Cardiac atrium fibroblast (primary cell): Measurements from ENCODE around the gene MT1H. TPM values are rescaled to one million over a fixed set of nuclear protein-coding genes. Genes with fewer than 3 reads are reported as not detected.

ENCODE experiments used
- total RNA-seq: library from RNA; depleted of rRNA; stranded (reverse); fragments of >200 nt; gene quantifications from 2 replicates; pipeline ENCODE4 v1.2.3, GENCODE V29; 2015

The MT1H gene
- total RNA-seq, result not detected in 2 replicates

DNA sequence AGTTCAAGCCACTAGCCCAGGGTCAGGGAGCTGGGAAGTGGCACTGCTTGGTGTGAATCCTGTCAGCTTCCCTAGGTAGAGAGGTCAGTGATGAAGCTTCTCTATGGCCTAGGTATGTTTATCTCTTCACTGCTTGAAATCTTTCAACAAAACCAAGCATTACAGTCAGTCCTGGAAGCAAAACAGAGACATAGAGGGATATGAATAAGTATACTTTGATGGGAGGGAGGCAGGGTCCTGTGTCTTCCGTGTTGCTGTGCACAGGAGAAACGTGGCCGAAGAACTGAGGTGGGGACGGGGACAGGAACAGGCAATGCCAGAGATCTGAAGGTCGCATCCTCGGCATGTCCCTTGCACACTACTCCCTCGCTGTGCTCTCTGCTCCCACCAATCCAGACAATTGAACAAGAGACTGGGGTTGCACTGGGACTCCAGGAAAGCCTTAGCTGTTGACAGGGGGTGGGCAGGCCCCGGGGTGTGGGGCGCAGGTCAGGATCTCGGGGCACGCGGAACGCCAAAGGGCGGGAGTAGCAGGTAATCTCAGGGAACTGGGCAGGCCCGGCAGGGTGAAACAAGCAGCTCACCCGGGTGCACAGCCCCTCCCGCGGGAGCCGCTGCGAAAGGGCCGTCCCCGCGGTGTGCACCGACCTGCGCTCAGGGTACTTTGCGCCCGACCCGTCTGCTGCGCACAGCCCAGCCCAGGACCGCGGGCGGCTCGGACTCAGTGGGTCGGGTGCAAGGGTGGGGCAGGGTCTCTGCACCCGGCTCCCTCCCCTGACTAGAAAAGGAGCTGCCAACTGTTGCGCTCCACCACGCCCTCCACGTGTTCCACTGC is at the start of gene MT1H:
Gene MT1H (plus strand): TSS at position 810 of the 835 bp plus-strand sequence. CDS start 71 bp downstream, outside the sequence.

DNA sequence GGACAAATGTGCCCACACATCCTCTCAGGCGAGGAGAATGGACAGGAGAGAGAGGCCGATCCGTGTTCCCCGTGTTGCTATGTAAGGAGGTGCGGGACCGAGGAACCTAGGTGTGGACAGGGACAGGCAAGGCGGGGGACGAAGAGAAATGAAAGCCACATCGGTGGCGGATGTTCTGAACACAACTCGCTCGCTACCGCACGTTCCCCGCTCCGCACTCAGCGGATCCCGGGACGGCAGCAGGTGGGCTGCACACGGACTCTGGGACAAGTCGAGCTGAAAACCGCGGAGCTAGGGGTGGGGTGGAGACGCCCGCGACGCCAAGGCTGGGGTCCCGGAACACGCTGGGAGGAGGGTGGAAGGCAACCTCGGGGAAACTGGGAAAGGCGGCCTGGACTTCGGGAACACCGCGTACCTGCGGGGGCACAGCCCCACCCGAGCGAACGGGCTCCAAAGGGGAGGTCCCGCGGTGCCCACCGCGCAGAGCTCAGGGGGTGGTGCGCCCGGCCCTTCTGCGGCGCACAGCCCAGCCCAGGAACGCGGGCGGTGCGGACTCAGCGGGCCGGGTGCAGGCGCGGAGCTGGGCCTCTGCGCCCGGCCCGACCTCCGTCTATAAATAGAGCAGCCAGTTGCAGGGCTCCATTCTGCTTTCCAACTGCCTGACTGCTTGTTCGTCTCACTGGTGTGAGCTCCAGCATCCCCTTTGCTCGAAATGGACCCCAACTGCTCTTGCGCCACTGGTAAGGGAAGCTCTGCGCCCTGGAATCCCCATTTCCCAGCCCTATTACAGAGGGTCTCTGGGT is 44.3 kb upstream of the MT1H start, which contains the start of gene MT1E:
Gene MT1E (plus strand): TSS at position 642 of the 803 bp plus-strand sequence. CDS start 71 bp downstream, at position 713.

DNA sequence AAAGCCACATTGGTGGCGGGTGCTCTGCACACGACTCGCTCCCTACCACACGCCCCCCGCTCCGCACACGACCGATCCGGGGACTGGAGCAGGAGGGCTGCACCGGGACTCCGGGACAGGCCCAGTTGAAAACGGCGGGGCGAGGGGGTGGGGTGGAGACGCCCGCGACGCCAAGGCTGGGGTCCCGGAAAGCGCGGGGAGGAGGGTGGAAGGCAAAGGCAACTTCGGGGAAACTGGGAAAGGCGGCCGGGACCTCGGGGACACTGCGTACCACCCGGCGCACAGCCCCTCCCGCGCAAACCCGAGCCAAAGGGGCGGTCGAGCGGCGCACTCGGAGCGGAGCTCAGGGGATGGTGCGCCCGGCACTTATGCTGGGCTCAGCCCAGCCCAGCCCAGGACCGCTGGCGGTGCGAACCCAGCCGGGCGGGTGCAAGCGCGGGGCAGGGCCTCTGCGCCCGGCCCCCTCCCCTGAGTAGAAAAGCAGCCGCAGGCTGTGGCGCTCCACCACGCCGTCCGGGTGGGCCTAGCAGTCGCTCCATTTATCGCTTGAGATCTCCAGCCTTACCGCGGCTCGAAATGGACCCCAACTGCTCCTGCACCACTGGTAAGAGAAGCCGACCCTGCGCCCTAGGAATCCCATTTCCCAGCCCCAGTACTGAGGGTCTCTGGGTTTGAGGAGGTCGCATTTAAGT is 37.3 kb upstream of the MT1H start, which contains the start of gene MT1M:
Gene MT1M (plus strand): TSS at position 504 of the 692 bp plus-strand sequence. CDS start 73 bp downstream, at position 577.

DNA sequence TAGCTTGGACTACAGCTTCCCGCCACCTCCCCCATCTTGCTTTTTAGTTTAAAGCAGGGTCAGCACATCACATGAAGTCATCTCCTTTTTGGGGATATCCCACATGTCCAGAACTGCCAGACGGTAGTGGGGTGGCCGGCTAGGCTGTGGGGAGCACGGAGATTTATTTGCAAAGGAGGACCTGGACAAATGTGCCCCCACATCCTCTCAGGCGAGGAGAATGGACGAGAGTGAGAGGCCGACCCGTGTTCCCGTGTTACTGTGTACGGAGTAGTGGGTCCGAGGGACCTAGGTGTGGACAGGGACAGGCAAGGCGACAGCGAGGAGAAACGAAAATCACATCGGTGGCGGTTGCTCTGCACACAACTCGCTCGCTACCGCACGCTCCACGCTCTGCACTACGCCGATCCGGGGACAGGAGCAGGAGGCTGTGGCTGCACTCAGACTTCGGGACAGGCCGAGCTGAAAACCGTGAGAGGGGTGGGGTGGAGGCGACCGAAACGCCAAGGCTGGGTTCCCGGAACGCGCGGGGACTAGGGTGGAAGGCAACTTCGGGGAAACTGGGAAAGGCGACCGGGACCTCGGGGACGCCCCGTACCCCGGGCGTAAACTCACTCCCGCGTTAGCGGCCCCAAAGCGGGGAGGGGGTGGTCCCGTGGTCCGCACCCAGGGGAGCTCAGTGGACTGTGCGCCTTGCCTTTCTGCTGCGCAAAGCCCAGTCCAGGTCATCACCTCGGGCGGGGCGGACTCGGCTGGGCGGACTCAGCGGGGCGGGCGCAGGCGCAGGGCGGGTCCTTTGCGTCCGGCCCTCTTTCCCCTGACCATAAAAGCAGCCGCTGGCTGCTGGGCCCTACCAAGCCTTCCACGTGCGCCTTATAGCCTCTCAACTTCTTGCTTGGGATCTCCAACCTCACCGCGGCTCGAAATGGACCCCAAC is 31.5 kb upstream of the MT1H start, which contains the start of gene MT1A:
Gene MT1A (plus strand): TSS at position 853 of the 937 bp plus-strand sequence. CDS start 73 bp downstream, at position 926.

DNA sequence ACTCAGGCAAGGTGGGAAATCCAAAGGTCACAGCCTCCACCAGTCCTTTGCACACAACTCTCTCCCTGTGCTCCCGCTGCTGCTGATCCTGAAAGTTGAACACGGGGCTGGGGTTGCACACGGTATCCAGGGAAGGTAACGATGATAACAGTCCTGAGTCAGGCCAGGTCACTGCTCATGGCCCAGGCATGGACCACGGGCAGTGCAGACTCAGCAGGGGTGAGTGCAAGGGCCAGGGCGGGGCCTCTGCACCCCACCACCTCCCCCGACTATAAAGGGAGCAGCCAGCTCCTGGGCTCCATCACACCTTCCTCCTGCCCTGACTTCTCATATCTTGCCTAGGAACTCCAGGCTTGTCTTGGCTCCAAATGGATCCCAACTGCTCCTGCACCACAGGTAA is 18.0 kb upstream of the MT1H start, which contains the start of gene MT1B:
Gene MT1B (plus strand): TSS at position 301 of the 400 bp plus-strand sequence. CDS start 68 bp downstream, at position 369.

DNA sequence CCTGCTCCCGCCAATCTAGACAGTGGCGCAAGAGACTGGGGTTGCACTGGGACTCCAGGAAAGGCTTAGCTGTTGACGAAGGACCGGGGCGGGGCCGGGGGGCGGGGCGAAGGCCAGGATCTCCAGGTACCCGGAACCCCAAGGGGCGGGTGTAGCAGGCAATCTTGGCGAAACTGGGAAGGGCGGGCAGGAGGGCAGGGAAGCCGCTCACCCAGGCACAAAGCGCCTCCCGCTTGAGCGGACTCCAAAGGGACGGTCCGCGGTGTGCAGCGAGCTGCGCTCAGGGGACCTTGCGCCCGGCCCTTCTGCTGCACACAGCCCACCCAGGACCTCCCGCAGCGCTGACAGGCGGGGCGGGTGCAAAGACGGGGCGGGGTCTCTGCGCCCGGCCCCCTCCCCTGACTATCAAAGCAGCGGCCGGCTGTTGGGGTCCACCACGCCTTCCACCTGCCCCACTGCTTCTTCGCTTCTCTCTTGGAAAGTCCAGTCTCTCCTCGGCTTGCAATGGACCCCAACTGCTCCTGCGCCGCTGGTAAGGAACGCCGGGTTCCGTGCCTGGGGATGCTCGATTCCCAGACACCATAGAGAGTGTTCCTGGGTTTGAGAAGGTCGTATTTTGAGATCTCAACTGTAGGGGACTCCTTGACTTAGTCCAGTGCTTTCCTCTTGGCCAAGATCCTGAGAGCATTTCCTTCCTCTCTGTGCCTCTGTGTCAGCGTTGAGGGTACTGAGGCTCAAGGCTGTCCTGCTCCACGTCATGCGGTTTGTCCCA is 11.9 kb upstream of the MT1H start, which contains the start of gene MT1F:
Gene MT1F (plus strand): TSS at position 405 of the 772 bp plus-strand sequence. CDS start 100 bp downstream, at position 505.

DNA sequence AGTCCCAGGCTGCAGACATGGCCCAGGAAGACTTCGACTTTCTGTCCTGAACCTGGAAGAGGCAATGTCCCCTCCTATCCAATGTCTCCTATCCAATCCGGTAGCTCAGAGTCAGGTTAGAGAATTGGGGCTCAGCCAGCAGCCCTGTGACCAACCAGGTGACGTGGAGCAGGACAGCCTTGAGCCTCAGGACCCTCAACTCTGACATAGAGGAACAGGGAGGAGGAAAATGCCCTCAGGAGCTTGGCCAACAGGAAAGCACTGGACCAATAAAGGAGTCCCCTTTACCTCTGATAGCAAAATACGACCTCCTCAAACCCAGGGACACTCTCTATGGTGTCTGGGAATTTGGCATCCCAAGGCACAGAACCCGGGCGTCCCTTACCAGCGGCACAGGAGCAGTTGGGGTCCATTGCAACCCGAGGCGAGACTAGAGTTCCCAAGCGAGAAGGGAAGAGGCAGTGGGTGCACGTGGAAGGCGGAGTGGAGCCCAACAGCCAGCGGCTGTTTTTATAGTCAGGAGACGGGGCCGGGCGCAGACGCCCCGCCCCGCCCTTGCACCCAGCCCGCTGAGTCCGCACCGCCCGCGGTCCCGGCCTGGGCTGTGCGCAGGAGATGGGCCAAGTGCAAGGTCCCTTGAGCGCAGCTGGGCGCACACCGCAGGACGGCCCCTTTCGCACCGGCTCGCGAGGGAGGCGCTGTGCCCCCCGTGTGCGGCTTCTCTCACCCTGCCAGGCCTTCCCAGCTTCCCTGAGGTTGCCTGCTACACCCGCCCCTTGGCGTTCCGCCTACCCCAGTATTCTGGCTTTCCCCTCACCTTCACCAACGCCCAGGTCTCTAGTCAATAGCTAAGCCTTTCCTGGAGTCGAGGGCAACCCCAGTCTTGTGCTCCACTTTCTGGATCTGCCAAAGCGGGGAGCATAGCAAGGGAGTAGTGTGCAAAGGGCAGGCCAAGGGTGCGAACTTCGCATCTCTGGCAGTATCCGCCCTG is 1.7 kb upstream of the MT1H start, which contains the start of gene MT1G:
Gene MT1G (minus strand): TSS at position 485 of the 991 bp plus-strand sequence. CDS start 72 bp downstream, at position 413.

DNA sequence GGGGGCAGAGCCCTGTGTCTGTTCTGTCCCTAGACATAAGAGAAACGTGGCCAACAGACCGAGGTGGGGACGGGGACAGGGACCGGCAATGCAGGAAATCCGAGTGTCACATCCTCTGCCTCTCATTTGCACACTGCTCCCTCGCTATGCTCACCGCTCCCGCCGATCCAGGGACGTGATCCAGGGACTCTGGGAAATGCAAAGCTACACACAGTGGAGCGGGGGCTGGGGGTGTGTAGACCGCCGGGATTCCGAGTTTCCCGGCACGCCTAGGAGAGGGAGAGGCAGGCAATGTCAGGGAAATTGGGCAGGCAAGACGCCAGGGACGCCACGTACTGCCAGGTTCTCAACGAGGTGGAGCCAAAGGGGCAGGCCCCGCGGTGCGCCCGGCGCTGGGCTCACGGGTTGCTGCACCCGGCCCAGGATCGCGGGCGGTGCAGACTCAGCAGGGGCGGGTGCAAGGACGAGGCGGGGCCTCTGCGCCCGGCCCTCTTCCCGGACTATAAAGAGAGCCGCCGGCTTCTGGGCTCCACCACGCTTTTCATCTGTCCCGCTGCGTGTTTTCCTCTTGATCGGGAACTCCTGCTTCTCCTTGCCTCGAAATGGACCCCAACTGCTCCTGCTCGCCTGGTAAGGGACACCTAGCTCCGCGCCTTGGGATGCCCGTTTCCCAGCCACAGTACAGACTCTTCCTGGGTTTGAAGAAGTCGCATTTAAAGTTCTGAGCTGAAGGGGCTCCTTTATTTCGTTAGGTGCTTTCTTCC is 12.5 kb downstream of the MT1H start, which contains the start of gene MT1X:
Gene MT1X (plus strand): TSS at position 532 of the 764 bp plus-strand sequence. CDS start 71 bp downstream, at position 603.

Other genes starting within 250 kb of the MT1H start
- 107 and 127 TPM in 2 replicates for gene AMFR, start 244.3 kb upstream of the MT1H start, total RNA-seq
- gene NUDT21, start 218.5 kb upstream of the MT1H start, total RNA-seq, result 60.9 and 80.9 TPM in 2 replicates
- gene OGFOD1, start 218.3 kb upstream of the MT1H start, total RNA-seq, result 40.3 and 78.2 TPM in 2 replicates
- 28.7 and 48.4 TPM in 2 replicates for gene BBS2, start 149.8 kb upstream of the MT1H start, total RNA-seq
- gene MT4, start 104.7 kb upstream of the MT1H start, total RNA-seq, result not detected in 2 replicates
- gene MT3, start 80.3 kb upstream of the MT1H start, total RNA-seq, result 0.81 TPM in 1 of 2 replicates, not detected in the other
- 54.9 and 221 TPM in 2 replicates for gene MT2A, start 61.2 kb upstream of the MT1H start, total RNA-seq
- gene MT1E, start 44.0 kb upstream of the MT1H start, total RNA-seq, result 44.0 and 78.9 TPM in 2 replicates
- gene MT1M, start 37.2 kb upstream of the MT1H start, total RNA-seq, result 0.18 and 0.32 TPM in 2 replicates
- gene MT1A, start 31.1 kb upstream of the MT1H start, total RNA-seq, result 5.7 and 6.9 TPM in 2 replicates
- gene MT1B, start 17.9 kb upstream of the MT1H start, total RNA-seq, result not detected in 2 replicates
- 0.18 TPM in 1 of 2 replicates, not detected in the other for gene MT1F, start 11.9 kb upstream of the MT1H start, total RNA-seq
- not detected in 2 replicates for gene MT1G, start 1.7 kb upstream of the MT1H start, total RNA-seq
- 63.2 and 353 TPM in 2 replicates for gene MT1X, start 12.7 kb downstream of the MT1H start, total RNA-seq
- gene NUP93, start 60.3 kb downstream of the MT1H start, total RNA-seq, result 45.7 and 46.0 TPM in 2 replicates
- gene SLC12A3, start 195.4 kb downstream of the MT1H start, total RNA-seq, result not detected in 2 replicates